ENCODE results near the gene MFNG. TPM values are rescaled to one million over a fixed set of nuclear protein-coding genes. Genes with fewer than 3 reads are reported as not detected.

The MFNG gene
- total RNA-seq, 1 donor from 2014 or later, result 0.83 TPM

- Mint-ChIP-seq H3K36me3 (peaks cover 2% of the 10 kb centered on the region), H3K9me3 (no peaks in the 10 kb centered on the region), H3K4me1 (peaks cover 15% of the 10 kb centered on the region), H3K27ac (no peak overlapping the region), H3K4me3 (no peak overlapping the region), H3K27me3 (ENCODE audit: low read depth) (peaks cover 3% of the 10 kb centered on the region)
- DNase-seq (ENCODE audit: low spot score in 2 of 2, unreplicated experiment in 2 of 2), result no peak
- no peak for TF ChIP-seq CTCF (IDR thresholded peaks at IDR 0.05; ENCODE audit: unreplicated experiment)
Measured at GRCh38 chr22:37488337-37489135, 2.4 kb upstream of the MFNG start.

GRCh38 chr22:37487571-37487970, 1.4 kb upstream of the MFNG start:
- no peaks in the 10 kb centered on the region for H3K9me3 Mint-ChIP-seq
- H3K4me3 Mint-ChIP-seq, result no peak overlapping the region
- peaks cover 3% of the 10 kb centered on the region for H3K27me3 Mint-ChIP-seq (ENCODE audit: low read depth)
- H3K4me1 Mint-ChIP-seq, result peaks cover 16% of the 10 kb centered on the region
- DNase-seq (ENCODE audit: low spot score in 2 of 2, unreplicated experiment in 2 of 2), result no peak
- no peak for TF ChIP-seq CTCF (IDR thresholded peaks at IDR 0.05; ENCODE audit: unreplicated experiment)
- H3K27ac Mint-ChIP-seq, result no peak overlapping the region
- H3K36me3 Mint-ChIP-seq, result no peaks in the 10 kb centered on the region

GRCh38 chr22:37487129-37487528, 945 bp upstream of the MFNG start:
- Mint-ChIP-seq H3K27me3 (ENCODE audit: low read depth) (peaks cover 3% of the 10 kb centered on the region), H3K9me3 (no peaks in the 10 kb centered on the region), H3K4me3 (no peak overlapping the region), H3K4me1 (peaks cover 16% of the 10 kb centered on the region), H3K36me3 (no peaks in the 10 kb centered on the region), H3K27ac (no peak overlapping the region)
- DNase-seq (ENCODE audit: low spot score in 2 of 2, unreplicated experiment in 2 of 2), result no peak
- TF ChIP-seq CTCF (IDR thresholded peaks at IDR 0.05; ENCODE audit: unreplicated experiment), result no peak

- Mint-ChIP-seq H3K4me3 (no peak overlapping the region), H3K4me1 (peaks cover 16% of the 10 kb centered on the region), H3K9me3 (no peaks in the 10 kb centered on the region), H3K27me3 (ENCODE audit: low read depth) (peaks cover 5% of the 10 kb centered on the region), H3K27ac (no peak overlapping the region), H3K36me3 (no peaks in the 10 kb centered on the region)
- TF ChIP-seq CTCF (IDR thresholded peaks at IDR 0.05; ENCODE audit: unreplicated experiment), result no peak
- no peak for DNase-seq (ENCODE audit: low spot score in 2 of 2, unreplicated experiment in 2 of 2)
Measured at GRCh38 chr22:37485395-37486223, 575 bp downstream of the MFNG start.

GRCh38 chr22:37484480-37485394, 1.4 kb downstream of the MFNG start:
- TF ChIP-seq CTCF (IDR thresholded peaks at IDR 0.05; ENCODE audit: unreplicated experiment), result no peak
- Mint-ChIP-seq H3K27ac (no peak overlapping the region), H3K4me3 (no peak overlapping the region), H3K27me3 (ENCODE audit: low read depth) (peaks cover 5% of the 10 kb centered on the region), H3K4me1 (peaks cover 16% of the 10 kb centered on the region), H3K36me3 (no peaks in the 10 kb centered on the region), H3K9me3 (no peaks in the 10 kb centered on the region)
- DNase-seq (ENCODE audit: low spot score in 2 of 2, unreplicated experiment in 2 of 2), result no peak

Data from mesothelial cell of epicardium (in vitro differentiated cells).